ENCODE measurements around the gene DPH1. TPM values are rescaled to one million over a fixed set of nuclear protein-coding genes. Genes with fewer than 3 reads are reported as not detected.

DPH1 gene
- total and polyA plus RNA-seq, 2 donors from 2014 or later, result 23.3 to 49.4 TPM

- Histone ChIP-seq H3K4me3 (ENCODE audit: low read length in 3 of 3) (no peak overlapping the region), H3K4me1 (ENCODE audit: control insufficient read depth in 2 of 3, insufficient read depth in 2 of 3, low read depth in 1 of 3, low read length in 3 of 3) (peaks cover 0 to 17% (median 15%) of the 10 kb centered on the region in 3 donors), H3K27me3 (ENCODE audit: control insufficient read depth, insufficient read depth, low read length) (no peaks in the 10 kb centered on the region), H3K27ac (ENCODE audit: low read depth in 2 of 2, low read length in 2 of 2) (peak overlapping the region in 1 of 2 donors; percentile 82), H3K36me3 (ENCODE audit: control insufficient read depth in 2 of 3, insufficient read depth in 3 of 3, low read length in 3 of 3) (peaks cover 8 to 35% (median 11%) of the 10 kb centered on the region in 3 donors), H3K9ac (ENCODE audit: low read length in 3 of 3) (peak overlapping the region in 1 of 3 donors; percentile 97), H3K9me3 (ENCODE audit: control insufficient read depth in 2 of 3, insufficient read depth in 1 of 3, low read length in 3 of 3) (no peaks in the 10 kb centered on the region)
- DNase-seq, result peak in 1 of 5 donors; percentile 2
- FAIRE-seq, result no peak
- no peak for TF ChIP-seq CTCF (IDR thresholded peaks at IDR 0.05; ENCODE audit: borderline replicate concordance, extremely low read depth, insufficient read depth)
- intact Hi-C loops (cut with DNase I), result loop anchor here (5.0 kb wide), 1 partner anchor 133 kb away; no protein-coding TSS in a partner anchor
These were observed 10.4 kb downstream of the DPH1 start for GRCh38 chr17:2040219-2040827.

GRCh38 chr17:2040942-2041560, 11.1 kb downstream of the DPH1 start:
- Histone ChIP-seq H3K36me3 (ENCODE audit: control insufficient read depth in 2 of 3, insufficient read depth in 3 of 3, low read length in 3 of 3) (peaks cover 8 to 30% (median 8%) of the 10 kb centered on the region in 3 donors), H3K27me3 (ENCODE audit: control insufficient read depth, insufficient read depth, low read length) (no peaks in the 10 kb centered on the region), H3K4me3 (ENCODE audit: low read length in 3 of 3) (peak overlapping the region; percentile 30 to 96 (median 64)), H3K4me1 (ENCODE audit: control insufficient read depth in 2 of 3, insufficient read depth in 2 of 3, low read depth in 1 of 3, low read length in 3 of 3) (peaks cover 0 to 17% (median 15%) of the 10 kb centered on the region in 3 donors), H3K9ac (ENCODE audit: low read length in 3 of 3) (peak overlapping the region in 2 of 3 donors; percentile 55 to 97), H3K27ac (ENCODE audit: low read depth in 2 of 2, low read length in 2 of 2) (peak overlapping the region; percentile 70 to 82), H3K9me3 (ENCODE audit: control insufficient read depth in 2 of 3, insufficient read depth in 1 of 3, low read length in 3 of 3) (no peaks in the 10 kb centered on the region)
- DNase-seq, result no peak
- no peak for FAIRE-seq
- intact Hi-C loops (cut with DNase I), result loop anchor here (5.0 kb wide), 1 partner anchor 134 kb away; no protein-coding TSS in a partner anchor
- TF ChIP-seq CTCF (IDR thresholded peaks at IDR 0.05; ENCODE audit: borderline replicate concordance, extremely low read depth, insufficient read depth), result no peak

- DNase-seq (peak; percentile 97 to 98 (median 98)), FAIRE-seq (peak; percentile 67)
These were observed 11.8 kb downstream of the DPH1 start, which contains the start of gene OVCA2 for GRCh38 chr17:2041561-2042389. TSS of gene OVCA2 (plus strand) at chr17:2042022. CDS start at chr17:2042048, 26 bp downstream.

More at GRCh38 chr17:2041561-2042389, 11.8 kb downstream of the DPH1 start, which contains the start of gene OVCA2:
- H3K27ac ChIP-seq (ENCODE audit: low read depth in 2 of 2, low read length in 2 of 2), result peak within 1 kb of the TSS; percentile 88 to 94
- peak within 1 kb of the TSS; percentile 90 to 96 (median 95) for H3K4me3 ChIP-seq (ENCODE audit: low read length in 3 of 3)
- H3K9ac ChIP-seq (ENCODE audit: low read length in 3 of 3), result peak within 1 kb of the TSS; percentile 93 to 98 (median 97)
- intact Hi-C loops (cut with DNase I), result loop anchor here (5.0 kb wide), 1 partner anchor 134 kb away; no protein-coding TSS in a partner anchor
- no peaks in the 10 kb centered on the region for H3K27me3 ChIP-seq (ENCODE audit: control insufficient read depth, insufficient read depth, low read length)
- H3K36me3 ChIP-seq (ENCODE audit: control insufficient read depth in 2 of 3, insufficient read depth in 3 of 3, low read length in 3 of 3), result peaks cover 8 to 26% (median 8%) of the 10 kb centered on the region in 3 donors
- peaks cover 0 to 17% (median 15%) of the 10 kb centered on the region in 3 donors for H3K4me1 ChIP-seq (ENCODE audit: control insufficient read depth in 2 of 3, insufficient read depth in 2 of 3, low read depth in 1 of 3, low read length in 3 of 3)
- TF ChIP-seq CTCF (IDR thresholded peaks at IDR 0.05; ENCODE audit: borderline replicate concordance, extremely low read depth, insufficient read depth), result peak; percentile 64
- no peaks in the 10 kb centered on the region for H3K9me3 ChIP-seq (ENCODE audit: control insufficient read depth in 2 of 3, insufficient read depth in 1 of 3, low read length in 3 of 3)
